Activated CD8-positive, alpha-beta memory T cell treated with anti-CD3 and anti-CD28 coated beads, Interleukin-2, amount 10 ng/mL, durations not matched to agents 7 days and 5 days (primary cell): Measurements from ENCODE around the gene PRKAB1. TPM values are rescaled to one million over a fixed set of nuclear protein-coding genes. Genes with fewer than 3 reads are reported as not detected.

Experiments used
- ATAC-seq: fragments of 150-1000 bp; cut with Tn5 transposase; one replicate; pipeline ENCODE4 v1.10.0; 2021; ENCODE audit warnings: moderate library complexity
- CTCF ChIA-PET: fragments of 350-600 bp; sonication (Branson Sonifier 250); formaldehyde crosslinking; loops from one replicate; lab custom pipeline; 2021; ENCODE audit warnings: antibody characterized with exemption; lab: Charles Lee
- DNase-seq: peaks from one replicate; pipeline ENCODE4 v3.0.0-alpha.2; 2020
- H3K27ac Mint-ChIP-seq: one replicate; pipeline ENCODE4 v1.8.0; 2021; ENCODE audit warnings: mild to moderate bottlenecking, mixed read lengths
- H3K27me3 Mint-ChIP-seq: one replicate; pipeline ENCODE4 v1.8.0; 2021; ENCODE audit warnings: mixed read lengths
- H3K36me3 Mint-ChIP-seq: one replicate; pipeline ENCODE4 v1.8.0; 2021; ENCODE audit warnings: mild to moderate bottlenecking, mixed read lengths
- H3K4me1 Mint-ChIP-seq: one replicate; pipeline ENCODE4 v1.8.0; 2021; ENCODE audit warnings: mixed read lengths
- H3K4me3 Mint-ChIP-seq: one replicate; pipeline ENCODE4 v1.8.0; 2021; ENCODE audit warnings: mild to moderate bottlenecking, moderate library complexity, mixed read lengths
- H3K9me3 Mint-ChIP-seq: one replicate; pipeline ENCODE4 v1.8.0; 2022; ENCODE audit warnings: low read depth, mixed read lengths
- total RNA-seq, 2 experiments: library from RNA; stranded (reverse); gene quantifications; one replicate each; pipeline ENCODE4 v1.2.3, GENCODE V29; 2021

The PRKAB1 gene
- total RNA-seq, 2 experiments from 2014 or later: 38.2 to 38.7 TPM

DNA sequence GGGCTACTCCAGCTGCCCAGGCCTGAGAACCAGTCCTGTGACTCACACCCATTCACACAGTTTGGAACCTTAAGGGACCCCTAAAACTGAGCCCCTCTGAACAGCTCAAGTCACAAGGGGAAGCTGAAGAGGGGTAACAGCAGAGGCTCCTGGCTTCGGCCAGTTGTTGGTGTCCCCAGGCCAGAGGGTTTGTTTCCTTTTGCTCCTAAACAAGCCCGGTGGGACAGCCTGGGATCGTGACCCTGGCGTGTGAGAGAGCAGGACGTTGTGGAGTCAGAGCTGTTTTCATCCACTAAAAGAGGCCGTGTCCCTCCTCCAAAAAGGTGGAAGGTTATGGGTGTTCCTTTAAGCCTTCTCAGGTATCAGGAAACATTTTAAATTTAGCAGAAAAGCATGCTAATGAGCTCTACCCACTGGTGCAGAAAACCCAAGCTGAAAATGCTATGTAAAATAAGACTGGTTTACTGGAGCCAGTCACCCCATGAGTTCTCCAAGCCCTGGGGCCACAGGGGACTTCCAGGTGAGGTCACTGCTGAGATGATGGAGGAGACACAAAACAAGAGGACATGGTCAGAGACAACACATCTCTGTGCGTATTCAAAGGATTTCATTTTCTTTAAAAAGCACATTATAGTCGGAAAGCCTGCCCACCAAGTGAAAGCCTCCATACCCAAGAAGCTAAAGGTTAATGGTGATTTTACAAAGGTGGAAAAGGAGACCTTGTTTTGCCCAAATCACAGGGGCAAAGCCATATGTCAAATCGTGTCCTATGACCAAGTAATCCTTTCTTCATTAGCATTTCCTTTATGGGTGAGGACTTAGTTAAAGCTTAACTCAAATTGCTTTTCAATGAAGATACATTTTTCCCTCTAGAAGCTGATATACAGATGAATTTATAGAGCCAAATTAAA, 14.1 kb downstream of the PRKAB1 start:
- Mint-ChIP-seq H3K4me1 (peaks cover 18% of the 10 kb centered on the region), H3K4me3 (no peak overlapping the region), H3K36me3 (peaks cover 42% of the 10 kb centered on the region), H3K27me3 (no peaks in the 10 kb centered on the region), H3K27ac (peak overlapping the region; percentile 78), H3K9me3 (no peaks in the 10 kb centered on the region)
- CTCF ChIA-PET: interaction anchor here (0.8 to 1.2 kb wide), 4 partner anchors 9 to 14 kb away, joined by 3 to 4 read pairs (median 4); partner anchors contain the start of gene PRKAB1
- ATAC-seq: no peak
- DNase-seq: no peak

DNA sequence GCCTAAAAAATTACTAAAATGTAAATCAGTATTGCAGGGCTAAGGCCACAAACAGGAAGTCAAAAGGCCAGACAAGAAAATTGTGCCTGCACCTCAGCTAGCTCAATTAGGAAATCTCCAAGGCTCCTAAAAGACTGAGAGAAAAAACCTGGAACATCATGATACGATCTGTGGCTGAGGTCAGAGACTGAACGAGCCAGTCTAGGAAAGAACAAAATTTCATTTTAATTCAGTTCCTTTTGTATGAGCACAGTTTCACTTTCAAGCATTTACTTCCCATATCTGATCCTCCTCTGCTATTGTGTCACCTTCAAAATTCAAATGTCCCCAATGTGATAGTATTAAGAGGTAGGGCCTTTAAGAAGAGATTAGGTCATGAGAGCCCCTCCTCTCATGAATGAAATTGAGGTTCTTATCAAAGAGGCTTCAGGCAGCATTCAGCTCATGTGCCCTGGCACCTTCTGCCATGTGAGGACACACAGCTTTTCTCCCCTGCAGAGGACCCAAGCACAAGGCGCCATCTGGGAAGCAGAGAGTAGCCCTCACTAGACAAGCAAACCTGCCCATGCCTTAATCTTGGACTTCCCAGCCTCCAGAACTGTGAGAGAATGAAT, 14.8 kb downstream of the PRKAB1 start:
- Mint-ChIP-seq H3K27me3 (no peaks in the 10 kb centered on the region), H3K27ac (peak overlapping the region; percentile 78), H3K4me1 (peaks cover 18% of the 10 kb centered on the region), H3K4me3 (no peak overlapping the region), H3K9me3 (no peaks in the 10 kb centered on the region), H3K36me3 (peaks cover 44% of the 10 kb centered on the region)
- DNase-seq: no peak
- ATAC-seq: peak; percentile 47
- CTCF ChIA-PET: interaction anchor here (0.8 to 1.7 kb wide), 4 partner anchors 9 to 15 kb away, joined by 3 to 4 read pairs (median 4); partner anchors contain the start of gene PRKAB1

DNA sequence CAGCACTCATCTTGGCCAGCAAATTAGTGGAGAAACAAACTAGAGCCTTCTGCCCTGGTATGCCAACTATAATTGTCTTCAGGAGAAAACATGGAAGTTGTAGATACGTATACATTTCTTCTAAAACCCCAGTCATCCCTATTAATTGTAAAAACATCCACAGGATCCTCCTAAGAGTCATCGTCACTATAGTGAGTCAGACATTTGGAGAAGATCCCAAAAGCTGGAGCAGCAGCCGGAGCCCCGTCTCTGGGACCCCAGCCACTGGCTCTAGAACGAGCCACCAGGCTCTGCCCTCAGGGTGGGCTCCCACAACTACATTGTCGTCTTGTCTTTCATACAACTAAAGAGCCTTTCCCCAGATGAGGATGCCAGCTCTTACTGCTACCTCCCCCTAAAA, 15.5 kb downstream of the PRKAB1 start:
- Mint-ChIP-seq H3K27ac (no peak overlapping the region), H3K4me1 (peaks cover 16% of the 10 kb centered on the region), H3K9me3 (no peaks in the 10 kb centered on the region), H3K4me3 (no peak overlapping the region), H3K36me3 (peaks cover 41% of the 10 kb centered on the region), H3K27me3 (no peaks in the 10 kb centered on the region)
- CTCF ChIA-PET: interaction anchor here (0.9 to 1.7 kb wide), 3 partner anchors 10 to 16 kb away, joined by 3 to 4 read pairs (median 3); partner anchors contain the start of gene PRKAB1
- DNase-seq: no peak
- ATAC-seq: no peak

DNA sequence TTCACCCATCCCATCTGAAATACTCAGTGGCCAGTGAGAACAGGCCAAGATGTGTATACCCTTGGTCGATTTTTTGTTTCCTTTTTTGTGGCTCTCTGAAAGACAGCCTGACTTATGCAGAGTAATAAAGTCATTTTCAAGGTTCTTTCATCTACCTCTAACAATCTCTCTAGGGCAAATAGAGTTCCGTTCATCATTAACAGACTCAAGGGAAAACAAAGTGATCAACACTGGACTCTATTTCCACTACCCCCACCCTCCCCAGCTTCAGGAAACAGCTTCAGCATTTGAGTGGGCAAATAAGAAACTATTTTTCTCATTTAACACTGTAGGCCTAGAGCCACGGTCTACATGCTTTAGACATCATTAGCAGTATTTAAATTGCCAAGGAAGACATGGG, 15.9 kb downstream of the PRKAB1 start:
- Mint-ChIP-seq H3K27ac (no peak overlapping the region), H3K36me3 (peaks cover 37% of the 10 kb centered on the region)

DNA sequence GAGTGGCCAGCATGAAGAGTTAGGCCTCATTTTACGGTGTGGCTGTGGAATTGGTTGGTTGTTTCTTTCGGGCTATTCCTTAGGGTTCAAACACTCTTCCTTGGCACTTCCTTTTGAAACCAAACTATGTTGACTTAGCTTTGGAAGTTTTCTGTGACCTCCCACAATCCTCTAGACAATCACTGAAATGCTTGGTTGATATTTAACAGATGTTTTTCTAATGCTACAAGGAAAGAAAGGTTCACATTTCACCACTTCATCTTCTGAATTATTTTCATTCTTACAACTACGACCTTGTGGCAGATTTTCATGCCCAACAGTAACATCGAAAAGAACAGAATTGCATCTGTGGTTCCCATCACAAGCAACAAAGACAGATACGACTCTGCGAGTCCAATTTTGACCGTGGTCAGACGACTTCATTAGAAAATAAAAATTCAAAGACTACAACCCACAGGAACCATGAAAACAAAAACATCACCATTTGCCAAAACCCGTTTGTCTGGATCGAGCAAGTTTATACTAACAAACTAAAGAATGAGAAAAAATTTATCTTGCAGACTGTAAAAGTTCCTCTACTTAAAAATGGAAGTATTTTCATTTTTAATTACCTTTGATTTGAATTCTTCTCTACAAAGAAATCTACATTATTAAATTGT, 16.9 kb downstream of the PRKAB1 start:
- H3K36me3 Mint-ChIP-seq: peaks cover 31% of the 10 kb centered on the region
- CTCF ChIA-PET: no interaction called here
- no peak overlapping the region for H3K27ac Mint-ChIP-seq
- no peaks in the 10 kb centered on the region for H3K9me3 Mint-ChIP-seq
- ATAC-seq: no peak
- H3K4me1 Mint-ChIP-seq: peaks cover 14% of the 10 kb centered on the region
- H3K4me3 Mint-ChIP-seq: no peak overlapping the region
- H3K27me3 Mint-ChIP-seq: no peaks in the 10 kb centered on the region
- DNase-seq: no peak

More for the DNA sequence above, 15.9 kb downstream of the PRKAB1 start:
- ATAC-seq (no peak), DNase-seq (no peak)
- Mint-ChIP-seq H3K4me3 (no peak overlapping the region), H3K9me3 (no peaks in the 10 kb centered on the region), H3K27me3 (no peaks in the 10 kb centered on the region), H3K4me1 (peaks cover 16% of the 10 kb centered on the region)
- CTCF ChIA-PET: interaction anchor here (1.7 kb wide), 1 partner anchor 16 kb away, joined by 4 read pairs; the partner anchor contains the start of gene PRKAB1

DNA sequence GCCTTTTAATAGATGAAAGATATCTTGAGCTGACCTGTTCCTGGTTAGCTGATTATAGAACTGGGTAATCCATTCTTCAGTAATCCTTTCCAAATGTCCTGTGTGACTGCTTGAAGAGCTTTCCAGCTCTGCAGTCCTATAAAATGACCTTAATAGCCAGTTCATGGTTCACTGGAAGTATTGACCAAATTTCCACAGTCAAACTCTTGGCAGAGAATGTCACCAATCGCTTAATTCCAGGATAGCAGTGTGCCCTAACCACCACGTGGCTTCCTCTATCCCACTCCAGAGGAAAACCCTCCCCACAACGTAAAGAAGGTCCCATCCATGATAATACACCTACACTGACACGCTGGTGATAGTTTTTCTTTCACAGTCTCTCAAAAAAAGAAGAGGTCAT, 17.4 kb downstream of the PRKAB1 start:
- CTCF ChIA-PET: no interaction called here
- Mint-ChIP-seq H3K4me1 (peaks cover 14% of the 10 kb centered on the region), H3K4me3 (no peak overlapping the region), H3K9me3 (no peaks in the 10 kb centered on the region), H3K36me3 (peaks cover 26% of the 10 kb centered on the region), H3K27ac (no peak overlapping the region), H3K27me3 (no peaks in the 10 kb centered on the region)
- no peak for ATAC-seq
- no peak for DNase-seq

DNA sequence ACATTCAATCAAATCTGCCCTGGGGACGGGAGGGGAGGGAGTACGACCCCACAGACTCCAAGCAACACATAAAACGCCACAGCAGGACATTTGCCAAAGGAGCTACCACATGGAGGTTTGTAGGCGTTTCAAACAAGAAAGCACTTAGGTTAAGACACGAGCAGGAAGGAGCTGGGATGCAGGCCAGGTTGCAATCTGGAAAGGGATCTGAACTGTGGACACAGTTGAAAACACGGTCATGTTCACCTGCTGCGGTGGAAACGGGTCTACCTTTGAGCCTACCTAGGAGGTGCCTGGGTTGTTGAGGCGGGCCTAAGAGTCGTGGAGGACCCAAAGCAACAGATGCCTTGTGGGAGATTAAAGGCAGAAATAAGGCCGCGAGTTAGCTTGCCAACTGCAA, 18.4 kb downstream of the PRKAB1 start:
- peaks cover 14% of the 10 kb centered on the region for H3K4me1 Mint-ChIP-seq
- H3K27me3 Mint-ChIP-seq: no peaks in the 10 kb centered on the region
- H3K9me3 Mint-ChIP-seq: no peaks in the 10 kb centered on the region
- H3K36me3 Mint-ChIP-seq: peaks cover 25% of the 10 kb centered on the region
- ATAC-seq: no peak
- no peak overlapping the region for H3K27ac Mint-ChIP-seq
- CTCF ChIA-PET: no interaction called here
- no peak for DNase-seq
- H3K4me3 Mint-ChIP-seq: no peak overlapping the region

DNA sequence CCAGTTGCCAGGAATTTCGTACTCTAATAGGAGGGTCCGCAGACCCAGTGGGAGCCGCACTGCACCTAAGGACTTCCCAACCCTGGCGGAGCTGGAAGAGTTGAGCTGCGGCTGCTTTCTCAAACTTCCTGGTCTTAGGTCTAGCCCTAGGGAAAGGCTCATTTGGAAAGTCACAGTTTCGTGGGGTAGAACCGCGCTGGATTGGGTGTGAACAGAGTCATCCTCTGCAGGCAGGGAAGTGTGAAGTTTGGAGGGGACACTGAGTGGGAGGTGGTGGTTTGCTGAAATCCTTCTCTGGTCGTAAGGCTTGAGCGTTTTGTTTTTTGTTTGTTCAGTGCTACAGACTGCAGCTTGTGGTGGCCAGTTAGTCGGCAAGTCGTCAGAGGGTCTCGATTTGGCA, 18.8 kb downstream of the PRKAB1 start:
- Mint-ChIP-seq H3K4me3 (no peak overlapping the region), H3K9me3 (no peaks in the 10 kb centered on the region), H3K36me3 (peaks cover 24% of the 10 kb centered on the region), H3K27ac (no peak overlapping the region), H3K27me3 (no peaks in the 10 kb centered on the region), H3K4me1 (peaks cover 13% of the 10 kb centered on the region)
- CTCF ChIA-PET: no interaction called here
- DNase-seq (no peak), ATAC-seq (no peak)

DNA sequence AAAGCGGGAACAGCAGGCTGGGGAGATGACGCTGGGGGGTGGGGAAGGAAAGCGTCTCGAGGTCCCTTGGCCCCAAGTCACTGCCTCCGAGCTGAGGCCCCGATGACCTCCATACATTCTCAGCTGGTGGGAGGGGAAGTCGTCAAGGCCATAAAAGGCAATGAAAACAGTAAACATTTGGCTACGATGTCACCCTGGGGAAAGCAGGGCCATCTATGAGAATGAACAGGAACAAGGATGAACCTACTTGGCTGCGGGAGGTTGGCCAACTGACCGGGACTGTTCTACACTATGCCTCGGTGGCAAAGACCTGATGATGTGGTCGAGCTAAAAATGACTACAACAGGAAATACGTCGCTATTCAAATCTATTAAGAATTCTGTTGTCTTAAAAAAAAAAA, 19.5 kb downstream of the PRKAB1 start:
- Mint-ChIP-seq H3K36me3 (peaks cover 24% of the 10 kb centered on the region), H3K9me3 (no peaks in the 10 kb centered on the region), H3K27ac (no peak overlapping the region), H3K4me3 (no peak overlapping the region), H3K4me1 (peaks cover 7% of the 10 kb centered on the region), H3K27me3 (no peaks in the 10 kb centered on the region)
- DNase-seq (no peak), ATAC-seq (no peak)
- CTCF ChIA-PET: no interaction called here

DNA sequence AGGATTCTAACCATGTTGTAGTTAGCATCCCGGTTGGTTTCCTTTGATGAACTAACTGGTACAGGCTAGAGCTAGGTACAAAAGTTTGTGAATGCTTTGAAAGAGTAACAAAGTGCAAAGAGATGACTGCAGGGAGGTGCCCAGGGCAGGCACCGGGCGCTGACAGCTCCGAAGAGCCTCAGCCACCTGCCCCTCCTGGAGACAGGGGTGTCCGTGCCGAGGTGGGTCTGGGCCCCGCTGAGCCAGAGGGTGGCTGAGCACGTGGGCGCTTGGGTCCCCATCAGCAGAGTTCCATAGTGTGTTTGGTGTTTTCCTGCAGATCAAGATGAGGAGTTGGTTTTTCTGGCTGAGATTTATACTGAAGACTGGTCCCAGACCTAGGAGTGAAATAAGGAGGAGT, 19.9 kb downstream of the PRKAB1 start:
- no peaks in the 10 kb centered on the region for H3K27me3 Mint-ChIP-seq
- CTCF ChIA-PET: no interaction called here
- H3K36me3 Mint-ChIP-seq: peaks cover 24% of the 10 kb centered on the region
- H3K4me1 Mint-ChIP-seq: peaks cover 2% of the 10 kb centered on the region
- no peak overlapping the region for H3K27ac Mint-ChIP-seq
- H3K4me3 Mint-ChIP-seq: no peak overlapping the region
- DNase-seq (no peak), ATAC-seq (no peak)
- H3K9me3 Mint-ChIP-seq: no peaks in the 10 kb centered on the region

DNA sequence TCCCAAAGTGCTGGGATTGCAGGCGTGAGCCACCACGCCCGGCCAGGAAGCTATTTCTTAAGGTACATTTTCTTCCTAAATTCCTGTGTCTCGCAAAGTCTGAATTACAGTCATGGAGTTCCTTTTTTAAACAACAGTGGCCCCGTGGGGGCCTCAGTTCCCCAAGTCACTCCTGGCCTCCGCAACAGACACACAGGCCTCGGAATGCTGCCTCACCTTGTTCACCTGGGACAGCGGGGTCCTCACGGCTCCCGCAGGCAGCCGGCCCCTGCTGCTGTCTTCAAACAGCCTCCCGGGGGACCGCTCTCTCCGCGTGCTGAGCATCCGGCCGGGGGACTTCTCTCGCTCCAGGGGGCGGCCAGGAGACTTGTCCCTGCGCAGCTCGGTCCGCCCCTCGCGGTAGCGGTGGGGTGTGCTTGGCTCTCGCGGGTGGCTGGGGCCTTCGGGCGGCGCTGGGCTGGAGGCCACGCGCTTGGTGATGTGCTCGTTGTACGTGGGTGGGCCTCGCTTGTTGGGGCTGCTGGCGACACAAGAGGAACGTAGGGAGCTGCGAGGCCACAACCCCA, 22.1 kb downstream of the PRKAB1 start:
- no peaks in the 10 kb centered on the region for H3K27me3 Mint-ChIP-seq
- no peaks in the 10 kb centered on the region for H3K9me3 Mint-ChIP-seq
- H3K4me3 Mint-ChIP-seq: no peak overlapping the region
- DNase-seq: no peak
- CTCF ChIA-PET: no interaction called here
- H3K27ac Mint-ChIP-seq: no peak overlapping the region
- no peaks in the 10 kb centered on the region for H3K4me1 Mint-ChIP-seq
- ATAC-seq: no peak
- peaks cover 24% of the 10 kb centered on the region for H3K36me3 Mint-ChIP-seq

DNA sequence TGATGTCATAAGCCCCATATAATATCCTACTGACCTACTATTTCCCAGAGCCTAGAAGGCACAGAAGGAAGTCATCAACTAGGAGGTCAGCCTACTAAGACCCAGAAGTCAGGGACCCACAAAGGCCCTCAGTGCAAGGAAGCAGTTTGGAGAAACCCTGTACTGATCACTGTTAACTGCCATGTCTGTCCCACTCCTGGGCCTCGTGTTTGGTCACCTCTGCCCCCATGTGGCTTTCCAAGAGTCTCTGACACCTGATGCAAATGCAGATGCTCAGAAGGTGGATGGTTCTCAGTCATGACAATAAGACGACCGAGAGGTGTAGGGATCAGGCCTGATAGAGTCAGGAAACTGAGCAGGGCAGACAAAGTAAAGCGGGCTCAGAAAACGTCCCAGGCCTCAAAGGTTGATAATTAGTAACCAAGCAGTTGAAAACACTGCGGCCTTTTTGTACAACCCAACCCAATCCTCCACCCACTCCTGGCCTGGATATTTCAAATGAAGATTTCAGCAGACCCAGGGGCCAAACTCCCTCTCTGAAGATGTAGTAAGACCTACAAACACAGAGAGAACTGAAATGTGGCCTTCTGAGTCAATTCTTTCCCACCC, 23.4 kb downstream of the PRKAB1 start:
- Mint-ChIP-seq H3K4me1 (no peaks in the 10 kb centered on the region), H3K36me3 (peaks cover 15% of the 10 kb centered on the region), H3K4me3 (no peak overlapping the region), H3K27ac (no peak overlapping the region), H3K27me3 (no peaks in the 10 kb centered on the region), H3K9me3 (no peaks in the 10 kb centered on the region)
- DNase-seq (no peak), ATAC-seq (no peak)
- CTCF ChIA-PET: no interaction called here

DNA sequence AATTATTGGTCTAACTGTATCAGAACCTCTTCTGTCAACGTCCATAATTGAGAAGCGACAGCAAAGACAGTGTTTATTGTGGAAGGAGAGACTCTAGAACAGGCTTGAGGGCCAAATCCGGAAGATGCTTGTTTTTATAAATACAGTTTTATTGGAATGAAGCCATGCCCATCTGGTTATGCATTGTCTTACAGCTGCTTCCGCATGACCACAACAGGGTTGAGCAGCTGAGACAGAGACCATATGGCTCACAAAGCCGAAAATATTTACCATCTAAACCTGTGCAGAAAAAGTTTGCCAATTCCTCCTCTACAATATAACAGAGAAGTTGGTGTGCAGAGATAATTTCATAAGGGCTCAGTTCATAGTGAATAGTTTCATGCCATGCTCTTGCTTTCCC, 24.5 kb downstream of the PRKAB1 start:
- DNase-seq: no peak
- Mint-ChIP-seq H3K27ac (no peak overlapping the region), H3K9me3 (no peaks in the 10 kb centered on the region), H3K27me3 (no peaks in the 10 kb centered on the region), H3K4me1 (no peaks in the 10 kb centered on the region), H3K4me3 (no peak overlapping the region), H3K36me3 (peaks cover 17% of the 10 kb centered on the region)
- CTCF ChIA-PET: no interaction called here
- ATAC-seq: no peak
